Measurements from ENCODE around the gene GALNT10.

DNA sequence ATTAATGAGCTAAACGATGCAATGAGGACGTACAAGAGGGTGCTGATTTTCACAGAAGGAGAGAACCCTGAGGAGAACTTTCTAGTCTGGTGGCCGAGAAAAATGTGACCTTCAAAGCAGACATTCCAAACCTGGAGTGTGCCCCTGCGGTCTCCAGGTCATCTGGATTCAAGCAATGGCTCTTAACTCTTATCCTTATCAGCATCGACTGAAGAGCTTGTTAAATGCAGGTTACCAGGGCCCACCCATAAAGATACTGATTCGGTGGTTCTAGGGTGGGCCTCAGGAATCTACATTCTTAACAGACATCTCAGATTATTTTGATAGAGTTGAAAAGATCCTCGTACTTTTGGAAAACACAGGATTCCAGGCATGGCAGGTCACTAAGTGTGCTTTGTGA is 151.7 kb downstream of the GALNT10 start:
- TF ChIP-seq CTCF (optimal IDR thresholded peaks at IDR 0.05 in 1 of 3, IDR thresholded peaks at IDR 0.05 in 1 of 3, conservative IDR thresholded peaks at IDR 0.05 in 1 of 3; ENCODE audit: extremely low read depth in 1 of 3, insufficient read depth in 2 of 3, low read length in 3 of 3) = no peak
- no peak for TF ChIP-seq EZH2 (IDR thresholded peaks at IDR 0.05; ENCODE audit: low read length)

Data from keratinocyte (primary cell).